Measurements from ENCODE around the gene NHS.

DNA sequence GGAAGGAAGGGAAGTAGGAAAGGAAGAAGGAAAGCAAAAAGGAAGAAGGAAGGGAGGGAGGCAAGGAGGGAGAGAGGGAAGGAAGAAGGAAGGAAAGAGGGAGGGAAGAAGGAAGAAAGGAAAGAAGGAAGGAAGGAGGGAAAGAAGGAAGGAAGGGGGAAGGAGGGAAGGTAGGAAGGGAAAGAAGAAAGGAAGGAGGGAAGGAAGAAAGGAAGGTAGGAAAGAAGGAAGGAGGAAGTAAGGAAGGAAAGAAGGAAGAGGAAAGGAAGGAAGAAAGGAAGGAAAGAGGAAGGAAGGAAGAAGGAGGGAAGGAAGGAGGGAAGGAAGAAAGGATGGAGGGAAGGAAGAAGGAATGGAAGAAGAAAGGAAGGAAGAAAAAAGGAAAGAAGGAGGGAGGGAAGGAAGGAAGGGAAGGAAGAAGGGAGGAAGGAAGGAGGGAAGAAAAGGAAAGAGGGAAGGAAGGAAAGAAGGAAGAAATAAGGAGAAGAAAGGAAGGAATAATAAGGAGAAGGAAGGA lies 343.7 kb downstream of the NHS start:
- TF ChIP-seq EZH2phosphoT487 (IDR thresholded peaks at IDR 0.05; ENCODE audit: low read length) (no peak), EZH2 (optimal IDR thresholded peaks at IDR 0.05; ENCODE audit: low read depth, low read length) (no peak)
- TF ChIP-seq, protein P1, sequence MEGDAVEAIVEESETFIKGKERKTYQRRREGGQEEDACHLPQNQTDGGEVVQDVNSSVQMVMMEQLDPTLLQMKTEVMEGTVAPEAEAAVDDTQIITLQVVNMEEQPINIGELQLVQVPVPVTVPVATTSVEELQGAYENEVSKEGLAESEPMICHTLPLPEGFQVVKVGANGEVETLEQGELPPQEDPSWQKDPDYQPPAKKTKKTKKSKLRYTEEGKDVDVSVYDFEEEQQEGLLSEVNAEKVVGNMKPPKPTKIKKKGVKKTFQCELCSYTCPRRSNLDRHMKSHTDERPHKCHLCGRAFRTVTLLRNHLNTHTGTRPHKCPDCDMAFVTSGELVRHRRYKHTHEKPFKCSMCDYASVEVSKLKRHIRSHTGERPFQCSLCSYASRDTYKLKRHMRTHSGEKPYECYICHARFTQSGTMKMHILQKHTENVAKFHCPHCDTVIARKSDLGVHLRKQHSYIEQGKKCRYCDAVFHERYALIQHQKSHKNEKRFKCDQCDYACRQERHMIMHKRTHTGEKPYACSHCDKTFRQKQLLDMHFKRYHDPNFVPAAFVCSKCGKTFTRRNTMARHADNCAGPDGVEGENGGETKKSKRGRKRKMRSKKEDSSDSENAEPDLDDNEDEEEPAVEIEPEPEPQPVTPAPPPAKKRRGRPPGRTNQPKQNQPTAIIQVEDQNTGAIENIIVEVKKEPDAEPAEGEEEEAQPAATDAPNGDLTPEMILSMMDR (IDR thresholded peaks at IDR 0.05; ENCODE audit: low read length) = no peak
